AG09319 (cell line): ENCODE data around the gene FANCI.
"Not testable (repeated sequence)": the region's sequence is repeated elsewhere in the genome, so short reads cannot be mapped to it uniquely, and the experiment has no call there.

Experiments used
- DNase-seq: peaks from one replicate; pipeline ENCODE4 v3.0.0-alpha.2; 2010; ENCODE audit warnings: low read depth; ENCODE audit errors: extremely low read depth
- CTCF ChIP-seq: IDR thresholded peaks from 2 replicates; pipeline ENCODE4 v1.5.1; 2011; ENCODE audit warnings: low read depth, mild to moderate bottlenecking, inconsistent platforms, low read length, moderate library complexity

FANCI gene

GRCh38 chr15:89243046-89243690 is 611 bp upstream of the FANCI start:
- DNase-seq = no peak
- no peak for TF ChIP-seq CTCF

GRCh38 chr15:89244574-89244903 is 760 bp downstream of the FANCI start:
- no peak for TF ChIP-seq CTCF

GRCh38 chr15:89247446-89247845 is 3.7 kb downstream of the FANCI start:
- no peak for DNase-seq
- TF ChIP-seq CTCF = no peak

More at GRCh38 chr15:89244574-89244903, 760 bp downstream of the FANCI start:
- DNase-seq = no peak

GRCh38 chr15:89248584-89248983 is 4.8 kb downstream of the FANCI start:
- TF ChIP-seq CTCF = no peak
- DNase-seq = no peak

- not testable (repeated sequence) for DNase-seq
Measured at GRCh38 chr15:89250142-89250541, 6.4 kb downstream of the FANCI start.

- DNase-seq = not testable (repeated sequence)
Measured at GRCh38 chr15:89277281-89277680, 33.5 kb downstream of the FANCI start.

- no peak for TF ChIP-seq CTCF
- no peak for DNase-seq
Measured at GRCh38 chr15:89278307-89278706, 34.5 kb downstream of the FANCI start.

GRCh38 chr15:89282631-89283030 is 38.9 kb downstream of the FANCI start:
- TF ChIP-seq CTCF = no peak
- no peak for DNase-seq
